DMS153 treated with DMSO at 0.1 percent for 48 hours (cell line): Measurements from ENCODE around the gene LYVE1.

Source experiments
- DNase-seq: peaks from one replicate; lab custom pipeline; 2025; ENCODE audit not compliant: unreplicated experiment; lab: John Stamatoyannopoulos, UW

LYVE1 gene

DNA sequence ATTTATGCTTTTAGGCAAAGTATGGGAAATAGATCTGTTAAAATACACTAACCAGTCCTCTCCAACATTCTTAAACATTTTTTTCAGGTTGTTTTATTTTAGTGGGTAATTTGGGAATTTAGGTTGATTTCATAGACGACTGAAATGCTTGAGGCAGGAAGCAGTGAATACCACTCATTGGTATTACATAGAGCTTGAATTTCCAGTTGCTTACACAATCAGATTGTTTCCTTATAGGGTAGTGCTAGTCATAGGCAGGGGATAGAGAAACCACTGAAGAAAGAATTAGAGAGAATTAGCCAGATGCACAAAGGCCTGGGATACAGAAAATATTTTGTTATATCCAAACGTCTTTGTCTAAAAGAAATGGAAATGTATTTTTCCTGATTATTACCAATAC lies 23.9 kb upstream of the LYVE1 start:
- no peak for DNase-seq

DNA sequence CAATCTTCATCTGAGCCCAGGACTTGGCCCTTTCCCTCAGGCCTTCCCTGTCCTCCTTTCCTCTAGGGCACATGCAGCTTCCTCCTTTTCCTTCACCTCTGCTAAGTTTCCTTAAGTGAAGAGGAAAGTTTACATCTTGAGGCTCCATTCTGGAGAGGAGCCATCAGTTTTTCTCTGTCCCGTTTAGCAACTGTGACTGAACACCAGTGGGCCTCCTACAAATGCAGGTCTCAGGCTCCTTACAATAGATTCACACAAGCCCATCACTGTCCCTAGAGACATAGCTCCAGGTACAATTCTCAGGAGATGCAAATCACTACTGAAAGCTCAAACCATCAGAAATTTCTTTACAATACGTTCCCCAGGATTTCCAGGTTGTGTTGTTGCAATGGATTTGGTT lies 23.3 kb upstream of the LYVE1 start:
- DNase-seq, result no peak

DNA sequence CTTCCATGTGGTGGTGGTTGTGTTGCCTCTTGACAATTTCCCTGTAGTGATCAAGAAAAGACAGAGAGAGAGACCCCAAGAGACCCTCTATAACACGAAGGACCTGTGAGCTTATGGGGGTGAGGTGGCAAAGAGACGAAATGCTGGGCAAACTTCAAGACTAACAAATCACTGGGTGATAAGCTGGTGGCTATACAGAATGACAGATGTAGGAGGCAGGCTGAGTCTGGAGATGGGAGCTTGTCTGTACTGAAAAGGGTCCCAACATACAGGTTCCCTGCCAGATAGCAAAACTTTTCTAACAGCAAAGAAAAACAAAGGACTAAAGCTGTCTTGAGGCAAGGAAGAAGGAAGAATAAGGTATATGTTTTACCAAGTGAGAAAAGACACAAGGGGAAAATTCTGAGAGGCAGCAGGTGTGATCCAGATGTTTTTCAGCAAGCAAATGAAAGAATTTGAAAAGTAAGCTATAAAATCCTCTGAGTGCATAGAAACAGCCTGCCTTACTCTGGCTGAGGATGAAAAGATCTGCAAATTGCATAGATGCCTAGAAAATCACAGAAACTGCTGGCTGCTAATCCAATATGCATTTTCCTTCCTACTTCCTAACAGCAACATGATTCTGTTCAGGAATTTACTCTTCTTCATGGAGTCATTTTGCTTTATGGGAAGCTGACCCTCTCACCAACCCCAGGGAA lies 21.9 kb upstream of the LYVE1 start:
- DNase-seq, result no peak

DNA sequence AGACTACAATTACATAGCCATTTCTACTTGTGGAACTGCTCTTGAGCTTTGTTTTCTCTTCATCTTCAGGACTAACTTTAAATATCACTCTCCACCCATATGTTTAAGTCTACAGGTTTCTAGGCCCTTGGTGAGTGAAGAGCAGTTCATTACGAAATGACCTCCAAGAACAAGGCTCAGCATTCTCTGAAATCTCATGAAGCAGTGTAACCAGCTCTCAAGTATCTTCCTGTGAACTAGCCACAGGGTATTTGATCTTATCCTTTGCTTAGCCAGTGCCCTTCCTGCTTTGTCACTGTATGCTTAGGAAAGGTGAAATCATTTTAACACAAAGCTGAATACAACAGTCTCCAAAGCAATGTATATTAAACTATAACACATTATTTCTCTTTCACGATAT lies 20.4 kb upstream of the LYVE1 start:
- DNase-seq, result no peak

DNA sequence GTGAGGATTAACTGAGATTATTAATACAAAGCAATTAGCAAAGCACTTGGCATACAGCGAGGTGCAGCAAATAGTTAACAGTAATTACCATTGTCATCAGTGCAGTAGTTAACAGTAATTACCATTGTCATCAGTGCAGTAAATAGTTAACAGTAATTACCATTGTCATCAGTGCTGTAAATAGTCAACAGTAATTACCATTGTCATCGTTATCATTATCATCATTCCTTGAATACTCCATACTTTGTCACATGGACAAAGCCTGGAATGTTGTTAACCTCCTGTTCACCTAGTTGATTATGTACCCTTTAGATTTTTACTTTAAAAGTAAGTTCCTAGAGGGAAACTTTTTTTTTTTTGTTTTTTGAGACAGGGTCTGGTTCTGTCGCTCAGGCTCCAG lies 19.5 kb upstream of the LYVE1 start:
- DNase-seq, result no peak

DNA sequence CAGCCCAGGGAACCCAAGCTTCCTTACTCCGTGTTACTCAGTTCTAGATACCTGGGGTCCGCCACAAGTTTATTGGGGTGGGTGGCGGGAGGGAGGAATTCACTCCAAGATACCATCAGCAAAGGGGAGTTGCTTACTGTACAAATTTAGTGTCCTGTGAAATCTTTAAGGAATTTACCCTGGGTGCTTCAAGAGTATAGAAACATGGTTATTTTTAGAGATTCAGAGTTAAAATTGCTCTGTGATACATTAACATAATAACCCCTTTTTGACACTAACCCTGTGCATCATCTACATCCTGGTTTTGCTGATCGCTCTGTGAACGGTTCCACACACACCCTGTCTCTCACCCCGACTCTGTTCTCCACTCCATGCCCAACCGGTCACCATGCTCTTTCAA lies 18.9 kb upstream of the LYVE1 start:
- DNase-seq, result no peak

DNA sequence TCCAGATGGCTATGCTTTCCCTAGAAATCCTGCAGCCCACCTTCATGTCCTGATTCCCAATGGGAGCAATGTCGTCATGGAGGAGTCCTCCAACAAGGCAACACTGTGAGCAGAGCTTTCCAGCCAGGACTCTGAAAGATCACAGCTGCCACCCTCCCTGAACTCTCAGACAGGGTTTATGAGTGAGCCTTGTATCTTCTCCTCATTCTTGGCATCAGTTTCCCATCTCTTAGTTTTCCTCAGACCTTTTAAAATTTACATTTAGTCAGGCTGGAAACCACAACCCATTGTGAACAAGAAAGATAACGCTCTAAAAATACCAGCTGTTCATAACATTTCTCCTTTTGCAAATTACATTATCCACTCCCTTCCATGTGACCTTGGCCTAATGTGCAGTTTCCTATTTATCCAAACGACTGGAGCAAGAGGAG lies 15.6 kb upstream of the LYVE1 start:
- DNase-seq, result no peak

DNA sequence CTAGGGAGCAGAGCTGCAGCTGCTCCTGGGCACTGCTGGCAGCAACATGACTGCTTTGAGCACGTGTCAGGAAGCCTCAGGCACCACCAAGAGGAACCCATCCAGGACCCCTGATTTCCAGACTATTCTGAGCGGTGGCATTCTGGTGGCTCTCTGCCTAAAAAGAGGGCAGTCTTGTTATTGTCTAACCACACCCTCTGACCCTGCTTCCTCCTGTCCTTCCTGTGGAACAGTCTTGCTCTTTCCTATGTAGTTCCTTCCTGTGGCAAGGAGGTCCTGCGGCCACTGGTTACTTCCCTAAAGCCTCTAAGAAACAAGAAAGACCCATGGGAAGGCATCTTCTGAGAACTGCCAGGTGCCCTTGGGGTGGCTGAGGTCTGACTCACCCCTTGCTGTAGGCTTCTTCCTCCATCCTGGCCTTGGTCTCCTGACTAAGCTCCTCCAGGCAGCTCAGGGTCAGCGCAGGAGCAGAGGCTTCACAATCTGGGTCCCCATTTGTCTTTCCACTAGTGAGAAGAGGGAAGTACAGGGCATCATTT lies 13.1 kb upstream of the LYVE1 start:
- no peak for DNase-seq

DNA sequence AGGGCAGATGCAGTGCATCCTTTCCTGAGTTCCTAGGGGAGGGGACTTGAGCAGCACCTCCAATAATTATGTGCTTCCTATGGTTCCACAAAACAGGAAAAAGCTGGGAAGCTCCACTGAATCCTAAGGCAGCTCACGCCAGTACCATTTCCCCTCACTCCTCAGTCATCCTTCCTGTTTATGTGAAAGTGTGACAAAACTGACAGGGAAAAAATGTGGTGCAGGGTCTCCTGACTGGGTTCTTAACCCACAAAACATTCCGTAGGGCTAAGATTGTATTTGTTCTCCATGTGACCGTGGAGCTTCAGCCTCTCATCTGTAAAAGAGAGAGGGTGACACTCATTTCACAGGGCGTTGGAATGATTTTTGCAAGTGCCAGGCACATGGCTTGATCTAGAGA lies 12.2 kb upstream of the LYVE1 start:
- DNase-seq, result no peak

DNA sequence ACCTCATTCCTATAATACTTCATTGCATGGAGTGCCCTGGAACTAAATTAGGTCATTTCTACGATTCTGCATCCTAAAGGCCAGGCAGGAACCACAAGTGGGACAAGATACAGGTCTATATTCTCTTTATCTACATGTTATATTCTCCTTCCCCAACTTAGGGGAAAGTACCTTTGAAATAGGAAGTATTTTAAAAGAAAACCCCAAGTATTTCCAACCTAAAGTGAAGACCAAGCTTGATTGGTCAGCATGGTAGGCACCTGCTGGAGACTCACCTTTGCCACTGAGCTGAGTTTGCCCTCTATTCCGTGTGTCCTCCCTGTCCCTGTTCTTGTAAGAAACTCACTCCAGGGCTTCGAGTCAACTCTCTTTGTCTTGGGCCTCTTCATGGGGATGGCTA lies 11.2 kb upstream of the LYVE1 start:
- DNase-seq, result no peak

DNA sequence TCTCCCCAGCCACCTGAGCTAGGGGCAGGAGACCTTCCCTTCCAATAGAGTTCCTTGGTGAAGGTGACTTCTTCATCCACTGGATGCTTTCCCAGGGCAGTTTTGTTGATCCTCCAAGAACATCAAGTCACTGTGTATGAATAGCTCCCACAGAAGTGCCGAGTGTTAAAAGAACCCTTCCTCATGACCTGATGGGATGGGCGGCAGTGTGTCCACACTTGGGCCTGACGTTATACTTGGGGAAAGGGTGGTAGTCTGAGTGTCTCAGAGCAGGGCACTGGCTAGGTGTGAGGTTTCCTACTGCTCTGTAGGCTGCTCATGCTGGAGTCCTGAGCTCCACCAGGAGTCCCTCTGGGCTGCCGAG lies 7.6 kb upstream of the LYVE1 start:
- no peak for DNase-seq

DNA sequence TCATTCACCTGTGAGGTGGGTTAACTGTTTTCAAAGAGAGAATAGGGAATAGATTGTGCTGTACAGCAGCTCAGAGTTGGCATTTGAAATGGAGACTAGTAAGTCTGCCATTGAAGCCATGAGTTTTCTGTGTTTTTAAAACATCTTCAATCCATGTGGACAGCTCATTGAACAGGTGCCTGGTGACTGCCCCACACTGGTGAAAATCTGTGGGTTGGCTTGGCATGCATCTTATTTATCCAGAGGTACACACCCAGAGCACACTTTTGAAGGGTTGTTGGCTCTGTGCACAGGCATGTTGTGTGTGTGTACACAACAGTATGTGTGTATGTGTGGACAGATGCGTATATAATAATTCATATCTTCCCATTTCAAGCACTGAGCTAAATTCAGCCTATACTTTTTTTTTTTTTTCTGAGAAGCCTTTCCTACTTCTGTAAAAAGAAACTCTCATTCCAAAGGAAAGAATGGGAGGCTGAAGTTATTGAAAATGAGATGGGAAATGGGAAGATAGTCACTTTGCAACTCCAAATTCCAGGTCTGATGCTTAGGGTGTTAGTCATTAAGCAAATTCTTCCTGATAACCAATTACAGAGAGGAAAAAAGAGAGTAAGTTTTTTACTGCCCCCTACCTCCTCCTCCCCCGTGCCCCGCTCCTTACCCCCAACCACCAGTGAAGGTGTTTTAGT lies 7.0 kb upstream of the LYVE1 start:
- no peak for DNase-seq

DNA sequence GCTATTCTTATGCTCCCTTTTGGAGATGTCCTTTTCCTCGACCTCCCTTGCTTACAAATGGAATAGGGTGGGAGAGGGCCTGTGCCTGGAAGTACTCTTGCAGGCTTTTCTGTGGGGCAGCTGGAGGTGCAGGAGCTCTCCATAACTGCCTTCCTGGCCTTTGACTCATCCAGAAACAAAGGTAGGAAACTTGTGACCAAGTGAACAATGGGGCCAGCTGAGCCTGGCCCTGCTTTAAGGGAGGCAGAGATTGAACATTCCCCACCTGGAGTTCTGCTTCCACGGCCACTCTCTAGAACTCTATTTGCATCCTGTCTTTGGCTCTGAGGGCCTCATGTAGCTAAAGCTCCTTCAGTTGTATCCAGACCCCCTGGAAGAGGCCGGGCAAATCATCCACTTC lies 5.1 kb upstream of the LYVE1 start:
- DNase-seq, result no peak

DNA sequence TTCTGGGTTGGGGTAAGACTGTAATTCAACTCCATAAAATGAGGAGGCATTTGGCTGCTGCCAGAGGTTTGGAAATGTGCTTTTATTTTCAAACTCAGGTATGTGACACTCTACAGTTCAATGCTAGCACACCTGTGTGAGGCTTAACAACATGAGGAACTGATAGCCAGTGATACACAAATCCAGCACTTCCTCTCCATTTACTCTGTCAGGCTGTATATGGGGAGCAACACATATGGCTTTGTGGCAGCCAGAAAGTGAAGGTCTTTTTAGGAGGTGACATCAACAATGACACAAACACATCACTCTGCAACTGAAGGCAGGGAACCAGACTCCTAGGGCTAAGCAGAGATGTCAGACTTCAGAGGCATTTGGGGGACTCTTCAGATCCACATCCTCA lies 4.6 kb upstream of the LYVE1 start:
- DNase-seq, result no peak

DNA sequence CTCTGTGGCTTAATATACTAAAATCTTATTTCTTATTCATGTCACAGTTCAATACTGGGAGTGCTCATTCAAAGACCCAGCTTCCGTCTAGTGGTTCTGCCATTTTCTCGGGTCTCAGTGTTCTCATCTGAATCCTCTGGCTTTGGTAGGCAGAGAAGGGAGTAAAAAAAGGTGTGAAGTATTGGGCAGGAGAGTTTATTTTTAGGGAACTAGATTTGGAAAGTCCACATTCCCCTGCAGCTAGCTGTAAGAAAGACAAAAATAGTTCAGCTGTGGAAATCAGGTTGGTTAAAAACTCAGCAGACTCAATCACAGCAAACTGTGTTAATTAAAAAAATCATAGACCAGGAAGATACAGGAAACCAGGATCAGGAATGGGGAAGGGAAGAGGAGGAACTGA lies 4.1 kb upstream of the LYVE1 start:
- no peak for DNase-seq

DNA sequence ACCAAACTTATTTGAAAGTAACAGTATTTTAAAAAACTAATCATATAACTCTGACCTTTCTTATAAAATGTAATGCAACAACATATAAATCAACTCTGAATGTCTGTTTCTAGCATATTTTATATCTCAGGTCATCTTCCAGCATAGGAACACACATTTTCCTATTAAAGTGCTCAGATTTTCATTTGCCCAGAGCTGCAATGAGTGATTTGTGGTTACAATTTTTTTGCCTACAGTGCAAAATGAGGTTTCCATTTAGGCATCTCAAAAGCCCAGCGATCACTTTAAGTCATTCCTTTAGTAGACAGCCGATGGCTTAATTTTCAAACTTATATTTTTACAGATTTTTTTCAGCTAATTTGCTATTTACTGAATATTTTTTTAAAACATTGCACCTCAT lies 1.0 kb downstream of the LYVE1 start:
- DNase-seq, result no peak

DNA sequence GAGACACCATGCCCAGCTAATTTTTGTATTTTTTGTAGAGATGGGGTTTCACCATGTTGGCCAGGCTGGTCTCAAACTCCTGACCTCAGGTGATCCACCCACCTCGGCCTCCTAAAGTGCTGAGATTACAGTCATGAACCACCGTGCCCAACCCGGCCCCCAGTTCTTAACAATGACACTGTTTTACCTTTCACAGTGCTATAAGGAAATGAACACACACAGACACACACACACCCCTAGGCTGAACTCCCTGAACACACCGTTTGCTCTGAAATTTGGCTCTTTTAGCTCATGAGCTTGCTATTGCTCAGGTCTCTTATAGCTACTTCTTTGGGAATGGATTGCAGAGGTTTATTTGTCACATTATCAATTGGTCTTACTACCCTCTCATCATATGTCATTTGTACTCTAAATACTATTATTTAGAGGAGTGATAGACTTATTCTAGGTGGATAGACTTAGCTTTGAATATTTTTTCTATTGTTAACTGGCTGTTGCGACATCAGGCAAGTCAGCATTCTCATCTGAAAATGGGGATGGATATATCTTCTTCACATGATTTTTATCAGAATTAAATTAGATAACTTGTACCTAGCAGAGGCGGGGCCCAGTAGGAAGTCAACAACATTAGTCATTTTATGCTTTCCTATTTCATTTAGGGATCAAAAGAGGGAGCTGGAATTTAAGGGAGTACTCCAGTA lies 2.1 kb downstream of the LYVE1 start:
- DNase-seq, result no peak

DNA sequence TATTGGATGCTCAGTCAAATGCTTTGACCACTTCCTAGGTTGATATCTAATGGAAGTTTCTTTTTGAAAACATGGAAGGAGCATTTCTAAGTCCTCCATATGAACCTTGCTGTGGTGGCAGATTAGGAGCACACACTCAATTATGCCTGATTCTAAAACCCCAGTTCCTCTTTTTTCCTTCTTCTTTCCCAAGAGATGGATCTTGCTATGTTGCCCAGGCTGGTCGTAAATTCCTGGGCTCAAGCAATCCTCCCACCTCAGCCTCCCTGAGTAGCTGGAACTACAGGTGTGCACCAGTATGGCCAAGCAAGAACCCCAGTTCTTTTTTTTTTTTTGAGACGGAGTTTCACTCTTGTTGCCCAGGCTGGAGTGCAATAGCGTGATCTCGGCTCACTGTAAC lies 3.0 kb downstream of the LYVE1 start:
- DNase-seq, result no peak

DNA sequence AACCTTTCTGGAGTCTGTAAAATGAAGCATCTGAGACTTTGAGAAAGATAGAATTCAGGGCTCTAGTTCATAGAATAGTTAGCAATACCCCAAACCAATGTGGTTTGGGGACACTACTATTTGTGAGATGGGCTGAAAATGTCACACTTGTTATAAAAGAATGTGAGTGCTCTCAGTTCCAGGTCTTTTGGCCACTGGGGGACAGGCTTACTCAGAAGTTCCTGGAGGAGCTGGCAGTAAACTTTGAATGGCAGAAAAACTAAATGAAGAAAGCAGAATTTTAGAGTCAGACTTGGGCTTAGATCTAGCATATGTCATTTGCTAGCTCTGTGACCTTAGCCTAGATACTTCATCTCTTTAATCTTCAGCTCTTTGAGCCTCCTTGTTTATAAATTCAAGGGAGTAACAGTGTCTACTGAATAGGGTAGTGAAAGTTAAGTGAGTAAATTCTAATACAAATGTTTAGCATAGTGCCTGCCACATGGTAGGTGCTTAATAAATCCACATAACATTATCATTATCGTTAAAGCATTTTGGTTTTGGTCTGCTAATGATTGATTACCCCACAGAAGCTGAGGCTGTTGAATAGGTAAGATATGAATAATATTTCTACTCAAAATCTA lies 3.7 kb downstream of the LYVE1 start:
- no peak for DNase-seq

DNA sequence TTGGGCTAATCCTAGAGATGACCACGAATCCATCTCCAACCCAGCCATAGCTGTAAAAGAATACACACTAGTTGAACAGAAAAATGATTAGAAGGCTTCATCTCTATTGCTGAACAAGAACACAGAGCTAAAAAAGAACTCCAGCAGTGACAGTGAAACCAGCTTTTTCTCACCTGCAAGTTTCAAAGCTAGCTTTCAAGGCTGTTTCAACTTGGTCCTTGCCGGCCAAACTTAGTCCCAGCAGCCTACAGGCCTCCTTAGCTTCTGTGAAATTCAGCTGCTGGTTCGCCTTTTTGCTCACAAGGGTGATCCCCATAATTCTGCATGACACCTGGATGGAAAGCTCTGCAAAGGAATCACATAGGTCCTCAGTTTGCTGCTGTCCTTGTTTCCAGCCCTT lies 4.4 kb downstream of the LYVE1 start:
- no peak for DNase-seq

DNA sequence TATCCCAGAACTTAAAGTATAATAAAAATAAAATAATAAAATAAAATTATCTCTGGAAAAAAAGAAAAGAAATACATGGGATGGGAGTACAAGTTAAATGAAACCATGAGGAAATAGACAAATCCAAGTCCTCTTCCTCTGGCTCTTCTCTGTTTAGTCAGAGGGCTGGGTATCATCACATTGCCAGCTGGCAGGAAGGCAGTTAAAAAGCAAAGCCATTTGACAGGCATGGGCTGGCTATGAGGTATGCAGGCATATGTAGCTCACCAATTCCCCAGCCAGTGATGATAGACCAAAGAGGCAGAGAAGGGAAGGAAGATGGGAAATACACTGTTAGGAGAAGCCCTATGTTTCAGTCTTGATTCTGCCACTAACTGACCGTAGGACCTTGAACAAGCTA lies 6.5 kb downstream of the LYVE1 start:
- DNase-seq, result no peak
